Testis (tissue), 3 donors: ENCODE data around the gene GMDS. TPM values are rescaled to one million over a fixed set of nuclear protein-coding genes. Genes with fewer than 3 reads are reported as not detected.

Experiments used
- DNase-seq: peaks from one replicate; pipeline ENCODE4 v3.0.0-alpha.2; 2019
- H3K27ac ChIP-seq, 2 donors: fragments of 200-600 bp; sonication (generic); one replicate each; pipeline ENCODE4 v1.5.1; 2019
- H3K27me3 ChIP-seq: fragments of 200-600 bp; sonication (generic); one replicate; pipeline ENCODE4 v1.5.1; 2019
- H3K36me3 ChIP-seq: fragments of 200-600 bp; sonication (generic); one replicate; pipeline ENCODE4 v1.5.1; 2017; ENCODE audit warnings: low read depth; ENCODE audit errors: missing control alignments
- H3K4me1 ChIP-seq: fragments of 200-600 bp; sonication (generic); one replicate; pipeline ENCODE4 v1.5.1; 2019
- H3K4me3 ChIP-seq, 2 donors: fragments of 200-600 bp; sonication (generic); one replicate each; pipeline ENCODE4 v1.5.1; 2017 to 2019
- H3K9me3 ChIP-seq: fragments of 200-600 bp; sonication (generic); one replicate; pipeline ENCODE4 v1.5.1; 2017
- POLR2A ChIP-seq: fragments of 450-650 bp; IDR thresholded peaks from one replicate; pipeline ENCODE4 v1.6.1; 2017; ENCODE audit warnings: antibody characterized with exemption, mild to moderate bottlenecking, moderate library complexity
- WGBS, 2 donors: methylation state at CpG; one replicate each; pipeline ENCODE4 v1.1.5; 2018; 5-methylcytosine and 5-hydroxymethylcytosine counted together
- intact Hi-C: fragments of 100-400 bp; cut with DNase I; formaldehyde crosslinking; loops from one replicate; pipeline ENCODE4 v1.15.1; 2023; ENCODE audit warnings: low total_unique reads
- polyA plus RNA-seq: library from polyadenylated mRNA; stranded (reverse); fragments of 350-450 nt; fragmentation: Illumina TruSeq; extraction: RNeasy Lipid Tissue Mini Kit (QIAGEN cat#74804); gene quantifications from one replicate; pipeline ENCODE4 v1.2.3, GENCODE V29; 2014; ENCODE audit warnings: low read depth, low replicate concordance; ENCODE audit not compliant: insufficient read depth
- total RNA-seq, 2 donors: library from RNA; depleted of rRNA; stranded (reverse); fragments of >200 nt; gene quantifications; one replicate each; pipeline ENCODE4 v1.2.3, GENCODE V29; 2016
- TF ChIP-seq, protein P1 (sequence below), 3 experiments: fragments of 450-650 bp in 2 of 3; fragments of 200-600 bp in 1 of 3; sonication (generic) in 1 of 3; IDR thresholded peaks; one replicate each; pipeline ENCODE4 v1.5.1; 2016 to 2019; ENCODE audit warnings: antibody characterized with exemption in 3 of 3, mild to moderate bottlenecking in 2 of 3, moderate library complexity in 1 of 3

The GMDS gene
- total and polyA plus RNA-seq, 3 donors from 2014 or later: 19.6 to 31.1 (median 22.2) TPM

DNA sequence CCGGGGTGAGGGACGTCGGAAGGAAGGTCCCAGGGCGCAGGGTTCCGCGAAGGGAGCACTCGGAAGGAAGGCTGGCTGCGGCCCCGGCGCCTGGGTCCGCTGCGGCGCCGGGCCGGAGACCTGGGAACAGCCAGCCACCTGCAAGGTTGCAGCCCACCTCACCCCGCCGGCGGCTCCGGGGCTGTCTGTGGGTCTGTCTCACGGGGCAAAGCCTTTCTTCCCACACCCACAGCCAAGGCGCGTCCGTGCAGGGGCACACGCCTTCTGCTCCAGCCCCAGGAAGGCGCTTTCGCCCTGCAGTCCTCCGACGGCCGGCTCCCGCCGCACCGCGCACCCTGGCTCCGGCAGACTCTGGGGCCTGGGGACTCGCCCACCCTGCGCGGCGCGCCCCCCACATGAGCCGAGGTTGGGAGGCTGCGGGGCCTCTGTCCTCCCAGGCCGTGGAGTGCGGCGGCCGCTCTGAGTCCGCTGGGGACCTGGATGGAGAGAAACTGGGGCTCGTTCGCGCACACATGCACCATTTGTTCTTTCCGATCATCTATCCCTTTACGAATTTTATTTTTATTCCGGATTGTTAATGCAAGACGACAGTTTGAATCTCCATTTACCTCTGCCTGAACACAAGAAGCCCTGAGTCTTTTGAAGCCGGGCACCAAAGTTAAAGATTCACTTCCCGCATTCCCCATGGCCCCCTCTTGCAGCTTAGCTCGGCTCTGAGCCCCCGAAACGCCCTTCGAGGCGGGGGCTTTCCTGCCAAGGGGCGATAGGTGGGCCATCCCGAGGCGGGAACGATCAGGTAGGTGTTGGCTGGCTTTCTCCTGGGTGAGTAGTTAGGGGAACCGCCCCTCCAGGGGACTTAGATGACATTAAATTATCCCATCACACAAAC is 640.2 kb downstream of the GMDS start:
- H3K27me3 ChIP-seq: no peaks in the 10 kb centered on the region
- H3K36me3 ChIP-seq: no peaks in the 10 kb centered on the region
- no peak for DNase-seq
- WGBS, 2 donors: 32 to 52% methylated on average over 25 to 60 of the region's 65 CpGs
- peaks cover 7% of the 10 kb centered on the region for H3K4me1 ChIP-seq
- no peaks in the 10 kb centered on the region for H3K9me3 ChIP-seq
- peak overlapping the region; percentile 36 to 40 for H3K4me3 ChIP-seq
- TF ChIP-seq, protein P1, sequence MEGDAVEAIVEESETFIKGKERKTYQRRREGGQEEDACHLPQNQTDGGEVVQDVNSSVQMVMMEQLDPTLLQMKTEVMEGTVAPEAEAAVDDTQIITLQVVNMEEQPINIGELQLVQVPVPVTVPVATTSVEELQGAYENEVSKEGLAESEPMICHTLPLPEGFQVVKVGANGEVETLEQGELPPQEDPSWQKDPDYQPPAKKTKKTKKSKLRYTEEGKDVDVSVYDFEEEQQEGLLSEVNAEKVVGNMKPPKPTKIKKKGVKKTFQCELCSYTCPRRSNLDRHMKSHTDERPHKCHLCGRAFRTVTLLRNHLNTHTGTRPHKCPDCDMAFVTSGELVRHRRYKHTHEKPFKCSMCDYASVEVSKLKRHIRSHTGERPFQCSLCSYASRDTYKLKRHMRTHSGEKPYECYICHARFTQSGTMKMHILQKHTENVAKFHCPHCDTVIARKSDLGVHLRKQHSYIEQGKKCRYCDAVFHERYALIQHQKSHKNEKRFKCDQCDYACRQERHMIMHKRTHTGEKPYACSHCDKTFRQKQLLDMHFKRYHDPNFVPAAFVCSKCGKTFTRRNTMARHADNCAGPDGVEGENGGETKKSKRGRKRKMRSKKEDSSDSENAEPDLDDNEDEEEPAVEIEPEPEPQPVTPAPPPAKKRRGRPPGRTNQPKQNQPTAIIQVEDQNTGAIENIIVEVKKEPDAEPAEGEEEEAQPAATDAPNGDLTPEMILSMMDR (IDR thresholded peaks at IDR 0.05): no peak
- no peak for TF ChIP-seq POLR2A
- H3K27ac ChIP-seq: no peak overlapping the region
- intact Hi-C loops: loop anchor here (5.0 kb wide), 1 partner anchor 497 kb away; no protein-coding TSS in a partner anchor

- no peaks in the 10 kb centered on the region for H3K36me3 ChIP-seq
- peaks cover 7% of the 10 kb centered on the region for H3K4me1 ChIP-seq
- no peaks in the 10 kb centered on the region for H3K9me3 ChIP-seq
- H3K4me3 ChIP-seq: peak overlapping the region; percentile 36 to 40
- no peaks in the 10 kb centered on the region for H3K27me3 ChIP-seq
- 3 to 4% methylated on average over 11 to 15 of the region's 85 CpGs for WGBS, 2 donors
- TF ChIP-seq POLR2A: no peak
- TF ChIP-seq, protein P1 (IDR thresholded peaks at IDR 0.05): peak; percentile 85 to 96 (median 91)
- no peak overlapping the region for H3K27ac ChIP-seq
- peak; percentile 65 for DNase-seq
- intact Hi-C loops: loop anchor here (5.0 kb wide), 2 partner anchors 498 to 593 kb away; no protein-coding TSS in a partner anchor
Measured at GRCh38 chr6:1604158-1605003, 641.0 kb downstream of the GMDS start.

GRCh38 chr6:1603708-1604107 is 641.7 kb downstream of the GMDS start:
- Histone ChIP-seq H3K9me3 (no peaks in the 10 kb centered on the region), H3K27ac (no peak overlapping the region), H3K4me3 (peak overlapping the region in 1 of 2 donors; percentile 40), H3K4me1 (peaks cover 7% of the 10 kb centered on the region), H3K27me3 (no peaks in the 10 kb centered on the region), H3K36me3 (no peaks in the 10 kb centered on the region)
- TF ChIP-seq, protein P1 (IDR thresholded peaks at IDR 0.05): no peak
- no peak for TF ChIP-seq POLR2A
- WGBS, 2 donors: 57 to 63% methylated on average over 15 of the region's 15 CpGs
- intact Hi-C loops: loop anchor here (5.0 kb wide), 1 partner anchor 594 kb away; no protein-coding TSS in a partner anchor
- no peak for DNase-seq

DNA sequence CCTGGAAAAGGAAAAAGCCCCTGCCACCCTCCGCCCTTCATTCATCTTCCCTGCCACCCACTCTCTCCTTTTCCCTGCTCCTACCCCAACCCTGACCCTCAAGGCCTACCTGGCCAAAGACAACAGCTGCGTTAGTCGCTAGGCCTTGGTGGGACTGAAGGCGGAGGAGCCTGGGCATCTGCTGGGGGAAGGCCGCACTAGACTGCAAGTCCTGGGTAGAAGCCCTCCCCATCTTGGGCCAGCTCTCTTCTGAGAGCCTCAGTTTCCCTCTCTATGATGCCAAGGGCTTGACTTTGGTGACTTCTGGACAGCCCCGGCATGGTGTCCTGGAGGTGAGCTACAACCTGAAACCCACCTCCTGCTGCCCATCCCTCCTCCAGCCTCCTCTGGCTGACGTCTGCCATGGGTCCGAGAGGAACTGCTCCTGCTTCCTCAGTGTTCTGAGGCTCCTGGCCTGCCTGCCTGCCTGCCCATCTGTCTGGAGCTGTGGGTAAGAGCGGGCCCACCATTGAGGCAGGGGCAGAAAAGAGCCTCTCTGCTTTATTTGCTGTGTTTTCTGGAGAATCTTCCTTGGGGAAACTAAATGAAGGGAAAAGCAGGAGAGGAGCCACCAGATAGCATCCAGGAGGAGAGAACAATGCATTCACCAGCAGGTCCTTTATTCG is 643.2 kb downstream of the GMDS start:
- H3K4me1 ChIP-seq: peaks cover 7% of the 10 kb centered on the region
- WGBS, 2 donors: 72 to 78% methylated on average over 9 to 10 of the region's 10 CpGs
- H3K27ac ChIP-seq: no peak overlapping the region
- TF ChIP-seq POLR2A: no peak
- TF ChIP-seq, protein P1 (IDR thresholded peaks at IDR 0.05): no peak
- DNase-seq: no peak
- no peak overlapping the region for H3K4me3 ChIP-seq
- intact Hi-C loops: loop anchor here (5.0 kb wide), 1 partner anchor 595 kb away; no protein-coding TSS in a partner anchor
- no peaks in the 10 kb centered on the region for H3K27me3 ChIP-seq
- no peaks in the 10 kb centered on the region for H3K9me3 ChIP-seq
- no peaks in the 10 kb centered on the region for H3K36me3 ChIP-seq
